Adipocyte (in vitro differentiated cells): ENCODE data around the gene FGFBP1.

Source experiments
- DNase-seq: peaks from one replicate; pipeline ENCODE4 v3.0.0-alpha.2; 2015; ENCODE audit warnings: low read depth
- H3K27me3 ChIP-seq: replicated peaks from 2 replicates; pipeline ENCODE4 v1.7.0; 2013; ENCODE audit warnings: mild to moderate bottlenecking, low read length, moderate library complexity; ENCODE audit not compliant: control insufficient read depth, insufficient read depth
- H3K36me3 ChIP-seq: 2 replicates; pipeline ENCODE4 v1.7.0; 2013; ENCODE audit warnings: low read length, mild to moderate bottlenecking, moderate library complexity; ENCODE audit not compliant: control insufficient read depth, insufficient read depth, severe bottlenecking
- H3K4me1 ChIP-seq: 2 replicates; pipeline ENCODE4 v1.7.0; 2013; ENCODE audit warnings: mild to moderate bottlenecking, low read length, moderate library complexity; ENCODE audit not compliant: control insufficient read depth, insufficient read depth
- H3K4me3 ChIP-seq: 2 replicates; pipeline ENCODE4 v1.7.0; 2013; ENCODE audit warnings: mild to moderate bottlenecking, low read length, moderate library complexity
- H3K9ac ChIP-seq: 2 replicates; pipeline ENCODE4 v1.7.0; 2013; ENCODE audit warnings: mild to moderate bottlenecking, low read length, moderate library complexity
- H3K9me3 ChIP-seq: 2 replicates; pipeline ENCODE4 v1.7.0; 2013; ENCODE audit warnings: mild to moderate bottlenecking, low read length, moderate library complexity; ENCODE audit not compliant: control insufficient read depth

FGFBP1 gene

GRCh38 chr4:15944895-15945294 lies 6.4 kb upstream of the FGFBP1 start:
- Histone ChIP-seq H3K9me3 (no peaks in the 10 kb centered on the region), H3K4me3 (no peak overlapping the region), H3K4me1 (peaks cover 16% of the 10 kb centered on the region), H3K27me3 (no peaks in the 10 kb centered on the region), H3K9ac (no peak overlapping the region), H3K36me3 (no peaks in the 10 kb centered on the region)
- DNase-seq: no peak

- no peak for DNase-seq
- H3K4me1 ChIP-seq: peaks cover 16% of the 10 kb centered on the region
- no peak overlapping the region for H3K9ac ChIP-seq
- H3K9me3 ChIP-seq: no peaks in the 10 kb centered on the region
- H3K4me3 ChIP-seq: no peak overlapping the region
- no peaks in the 10 kb centered on the region for H3K27me3 ChIP-seq
- H3K36me3 ChIP-seq: no peaks in the 10 kb centered on the region
Measured at GRCh38 chr4:15942283-15942682, 3.7 kb upstream of the FGFBP1 start.

- Histone ChIP-seq H3K36me3 (no peaks in the 10 kb centered on the region), H3K9me3 (no peaks in the 10 kb centered on the region), H3K9ac (no peak overlapping the region), H3K4me1 (no peaks in the 10 kb centered on the region), H3K4me3 (no peak overlapping the region), H3K27me3 (no peaks in the 10 kb centered on the region)
- no peak for DNase-seq
Measured at GRCh38 chr4:15938182-15938581, 358 bp downstream of the FGFBP1 start.

GRCh38 chr4:15936495-15936894 lies 2.0 kb downstream of the FGFBP1 start:
- Histone ChIP-seq H3K9me3 (no peaks in the 10 kb centered on the region), H3K4me3 (no peak overlapping the region), H3K4me1 (no peaks in the 10 kb centered on the region), H3K27me3 (no peaks in the 10 kb centered on the region), H3K36me3 (no peaks in the 10 kb centered on the region), H3K9ac (no peak overlapping the region)
- no peak for DNase-seq

- Histone ChIP-seq H3K27me3 (no peaks in the 10 kb centered on the region), H3K36me3 (no peaks in the 10 kb centered on the region), H3K9me3 (no peaks in the 10 kb centered on the region), H3K4me3 (no peak overlapping the region), H3K9ac (no peak overlapping the region), H3K4me1 (peaks cover 2% of the 10 kb centered on the region)
- no peak for DNase-seq
Measured at GRCh38 chr4:15935504-15936402, 2.8 kb downstream of the FGFBP1 start.

- H3K9ac ChIP-seq: no peak overlapping the region
- H3K4me1 ChIP-seq: peaks cover 15% of the 10 kb centered on the region
- no peaks in the 10 kb centered on the region for H3K27me3 ChIP-seq
- H3K36me3 ChIP-seq: no peaks in the 10 kb centered on the region
- no peak for DNase-seq
- no peaks in the 10 kb centered on the region for H3K9me3 ChIP-seq
- no peak overlapping the region for H3K4me3 ChIP-seq
Measured at GRCh38 chr4:15934259-15934658, 4.3 kb downstream of the FGFBP1 start.

GRCh38 chr4:15931451-15932210 lies 6.9 kb downstream of the FGFBP1 start:
- no peaks in the 10 kb centered on the region for H3K27me3 ChIP-seq
- H3K9me3 ChIP-seq: no peaks in the 10 kb centered on the region
- H3K4me3 ChIP-seq: no peak overlapping the region
- no peaks in the 10 kb centered on the region for H3K36me3 ChIP-seq
- H3K4me1 ChIP-seq: peaks cover 15% of the 10 kb centered on the region
- H3K9ac ChIP-seq: no peak overlapping the region
- no peak for DNase-seq

- Histone ChIP-seq H3K4me3 (no peak overlapping the region), H3K9me3 (no peaks in the 10 kb centered on the region), H3K27me3 (no peaks in the 10 kb centered on the region), H3K36me3 (no peaks in the 10 kb centered on the region), H3K4me1 (peaks cover 19% of the 10 kb centered on the region), H3K9ac (no peak overlapping the region)
- no peak for DNase-seq
Measured at GRCh38 chr4:15930314-15930713, 8.2 kb downstream of the FGFBP1 start.

- Histone ChIP-seq H3K4me3 (no peak overlapping the region), H3K27me3 (no peaks in the 10 kb centered on the region), H3K9ac (no peak overlapping the region), H3K4me1 (peaks cover 19% of the 10 kb centered on the region), H3K9me3 (no peaks in the 10 kb centered on the region), H3K36me3 (no peaks in the 10 kb centered on the region)
- no peak for DNase-seq
Measured at GRCh38 chr4:15929540-15929939, 9.0 kb downstream of the FGFBP1 start.

- Histone ChIP-seq H3K4me3 (no peak overlapping the region), H3K9me3 (no peaks in the 10 kb centered on the region), H3K27me3 (no peaks in the 10 kb centered on the region), H3K4me1 (peaks cover 19% of the 10 kb centered on the region), H3K36me3 (no peaks in the 10 kb centered on the region), H3K9ac (no peak overlapping the region)
- DNase-seq: no peak
Measured at GRCh38 chr4:15928883-15929282, 9.7 kb downstream of the FGFBP1 start.

- Histone ChIP-seq H3K27me3 (no peaks in the 10 kb centered on the region), H3K4me3 (no peak overlapping the region), H3K9ac (no peak overlapping the region), H3K9me3 (no peaks in the 10 kb centered on the region), H3K4me1 (peaks cover 22% of the 10 kb centered on the region), H3K36me3 (no peaks in the 10 kb centered on the region)
- DNase-seq: no peak
Measured at GRCh38 chr4:15926486-15926885, 12.1 kb downstream of the FGFBP1 start.
